GM21723 (cell line): ENCODE data around the gene DAGLA.
"Not testable (repeated sequence)": the region's sequence is repeated elsewhere in the genome, so short reads cannot be mapped to it uniquely, and the experiment has no call there.

Experiments
- ATAC-seq: cut with Tn5 transposase; IDR thresholded peaks from one replicate; pipeline ENCODE4 v1.9.1; 2021; ENCODE audit warnings: mild to moderate bottlenecking, moderate library complexity; ENCODE audit not compliant: unreplicated experiment

The DAGLA gene, protein sequence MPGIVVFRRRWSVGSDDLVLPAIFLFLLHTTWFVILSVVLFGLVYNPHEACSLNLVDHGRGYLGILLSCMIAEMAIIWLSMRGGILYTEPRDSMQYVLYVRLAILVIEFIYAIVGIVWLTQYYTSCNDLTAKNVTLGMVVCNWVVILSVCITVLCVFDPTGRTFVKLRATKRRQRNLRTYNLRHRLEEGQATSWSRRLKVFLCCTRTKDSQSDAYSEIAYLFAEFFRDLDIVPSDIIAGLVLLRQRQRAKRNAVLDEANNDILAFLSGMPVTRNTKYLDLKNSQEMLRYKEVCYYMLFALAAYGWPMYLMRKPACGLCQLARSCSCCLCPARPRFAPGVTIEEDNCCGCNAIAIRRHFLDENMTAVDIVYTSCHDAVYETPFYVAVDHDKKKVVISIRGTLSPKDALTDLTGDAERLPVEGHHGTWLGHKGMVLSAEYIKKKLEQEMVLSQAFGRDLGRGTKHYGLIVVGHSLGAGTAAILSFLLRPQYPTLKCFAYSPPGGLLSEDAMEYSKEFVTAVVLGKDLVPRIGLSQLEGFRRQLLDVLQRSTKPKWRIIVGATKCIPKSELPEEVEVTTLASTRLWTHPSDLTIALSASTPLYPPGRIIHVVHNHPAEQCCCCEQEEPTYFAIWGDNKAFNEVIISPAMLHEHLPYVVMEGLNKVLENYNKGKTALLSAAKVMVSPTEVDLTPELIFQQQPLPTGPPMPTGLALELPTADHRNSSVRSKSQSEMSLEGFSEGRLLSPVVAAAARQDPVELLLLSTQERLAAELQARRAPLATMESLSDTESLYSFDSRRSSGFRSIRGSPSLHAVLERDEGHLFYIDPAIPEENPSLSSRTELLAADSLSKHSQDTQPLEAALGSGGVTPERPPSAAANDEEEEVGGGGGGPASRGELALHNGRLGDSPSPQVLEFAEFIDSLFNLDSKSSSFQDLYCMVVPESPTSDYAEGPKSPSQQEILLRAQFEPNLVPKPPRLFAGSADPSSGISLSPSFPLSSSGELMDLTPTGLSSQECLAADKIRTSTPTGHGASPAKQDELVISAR

DNA sequence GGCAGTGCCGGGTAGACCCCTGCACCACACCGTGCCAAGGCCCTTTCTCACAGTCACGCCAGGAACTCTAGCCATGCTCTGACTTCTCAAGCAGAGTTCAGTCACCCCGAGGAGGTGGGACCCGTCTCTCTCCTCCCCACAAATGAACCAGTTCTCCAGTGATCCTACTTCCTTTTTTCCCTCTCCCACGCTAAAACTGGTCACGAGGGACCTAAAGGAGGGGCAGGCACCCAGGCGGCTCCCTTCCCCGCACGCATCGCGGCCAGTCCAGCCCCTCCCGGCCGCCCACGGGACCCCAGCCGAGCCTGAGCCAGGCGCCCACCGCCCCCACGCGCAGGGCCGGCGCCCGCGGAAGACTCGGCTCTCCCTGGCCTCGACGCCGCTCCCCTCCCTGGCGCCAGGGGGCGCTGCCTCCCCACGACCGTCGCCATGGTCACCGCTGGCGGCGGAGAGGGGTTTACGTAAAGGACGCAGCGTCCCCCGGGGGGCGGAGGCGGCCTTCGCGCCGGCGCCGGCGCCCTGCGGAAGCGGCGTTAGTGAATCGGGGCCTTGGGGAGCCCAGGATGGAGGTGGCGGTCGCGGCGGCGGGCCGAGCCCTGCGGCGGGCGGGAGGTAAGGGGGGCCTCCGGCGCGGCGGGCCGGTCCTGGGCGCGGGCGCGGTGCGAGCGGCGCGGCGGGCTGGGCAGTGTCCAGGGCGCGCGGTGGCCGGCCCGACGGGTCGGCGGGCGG lies at the start of gene DAGLA:
Gene DAGLA, plus strand, starts transcription at position 499 of the 729 bp plus-strand sequence. CDS start 39,765 bp downstream, outside the sequence.
- ATAC-seq, result no peak

DNA sequence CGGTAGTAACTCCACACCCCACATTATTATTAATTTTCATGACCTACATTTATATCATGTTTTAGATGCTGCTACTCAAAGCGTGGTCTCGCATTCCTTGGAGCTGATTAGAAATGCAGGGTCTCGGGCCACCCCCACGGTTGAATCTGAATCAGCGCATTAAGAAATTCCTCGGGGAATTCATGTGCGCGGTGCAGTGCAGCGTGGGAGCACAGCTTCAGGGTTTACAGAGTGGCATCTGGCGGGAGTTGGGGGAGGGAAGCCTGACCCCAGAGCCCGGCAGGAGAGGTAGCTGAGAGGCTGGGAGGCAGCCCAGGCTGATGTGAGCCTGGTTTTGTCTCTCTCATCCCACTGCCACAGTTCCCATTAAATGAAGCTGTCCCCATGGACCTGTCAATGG lies 48.1 kb upstream of the DAGLA start:
- no peak for ATAC-seq

DNA sequence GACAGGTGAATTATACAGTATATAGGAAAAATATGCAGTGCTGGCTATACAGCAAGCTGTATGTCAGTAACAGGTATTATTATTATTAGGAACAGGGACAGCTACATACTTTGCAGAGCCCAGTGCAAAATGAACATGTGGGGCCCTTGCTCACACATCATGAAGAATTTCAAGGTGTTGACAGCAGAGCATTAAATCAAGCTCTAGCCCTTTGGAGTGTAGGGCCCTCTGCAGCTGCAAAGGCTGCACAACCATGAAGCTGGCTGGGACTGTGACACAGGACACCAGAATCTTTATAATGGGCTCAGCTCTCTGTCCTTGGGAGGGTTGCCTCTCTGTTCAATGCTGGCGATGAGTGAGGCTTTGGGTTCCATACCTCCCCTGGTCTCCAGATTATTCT lies 44.9 kb upstream of the DAGLA start:
- ATAC-seq, result no peak

DNA sequence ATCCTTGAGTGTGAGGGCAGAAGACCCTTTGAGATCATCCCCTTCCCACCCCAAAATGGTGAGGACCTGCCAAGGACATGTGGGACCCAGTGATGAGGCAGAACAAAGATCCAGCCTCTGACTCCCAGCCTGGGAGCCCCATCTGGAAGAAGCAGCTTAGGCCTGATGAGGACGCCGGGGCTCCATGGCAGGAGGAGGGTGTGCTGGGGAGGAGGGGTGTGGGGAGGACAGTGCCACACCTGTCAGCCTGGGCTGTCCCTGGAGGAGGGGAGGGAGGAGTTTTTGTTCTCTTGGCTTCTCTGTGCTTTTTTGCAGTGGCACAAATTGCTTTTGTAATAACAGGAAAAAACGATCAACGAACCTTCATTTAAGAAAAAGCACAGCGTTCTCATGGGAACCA lies 44.4 kb upstream of the DAGLA start:
- no peak for ATAC-seq

DNA sequence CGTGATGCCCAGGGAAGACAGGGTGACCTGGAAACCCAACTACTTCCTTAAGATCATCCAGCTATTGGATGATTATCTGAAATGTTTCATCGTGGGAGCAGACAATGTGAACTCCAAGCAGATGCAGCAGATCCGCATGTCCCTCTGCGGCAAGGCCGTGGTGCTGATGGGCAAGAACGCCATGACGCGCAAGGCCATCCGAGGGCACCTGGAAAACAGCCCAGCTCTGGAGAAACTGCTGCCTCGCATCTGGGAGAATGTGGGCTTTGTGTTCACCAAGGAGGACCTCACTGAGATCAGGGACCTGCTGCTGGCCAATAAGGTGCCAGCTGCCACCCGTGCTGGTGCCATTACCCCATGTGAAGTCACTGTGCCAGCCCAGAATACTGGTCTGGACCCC lies 43.5 kb upstream of the DAGLA start:
- no peak for ATAC-seq

DNA sequence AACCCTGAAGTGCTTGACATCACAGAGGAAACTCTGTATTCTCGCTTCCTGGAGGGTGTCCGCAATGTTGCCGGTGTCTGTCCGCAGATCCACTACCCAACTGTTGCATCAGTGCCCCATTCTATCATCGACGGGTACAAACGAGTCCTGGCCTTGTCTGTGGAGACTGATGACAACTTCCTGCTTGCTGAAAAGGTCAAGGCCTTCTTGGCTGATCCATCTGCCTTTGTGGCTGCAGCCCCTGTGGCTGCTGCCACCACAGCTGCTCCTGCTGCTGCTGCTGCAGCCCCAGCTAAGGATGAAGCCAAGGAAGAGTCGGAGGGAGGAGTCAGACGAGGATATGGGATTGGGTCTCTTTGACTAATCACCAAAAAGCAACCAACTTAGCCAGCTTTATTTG lies 42.9 kb upstream of the DAGLA start:
- no peak for ATAC-seq

DNA sequence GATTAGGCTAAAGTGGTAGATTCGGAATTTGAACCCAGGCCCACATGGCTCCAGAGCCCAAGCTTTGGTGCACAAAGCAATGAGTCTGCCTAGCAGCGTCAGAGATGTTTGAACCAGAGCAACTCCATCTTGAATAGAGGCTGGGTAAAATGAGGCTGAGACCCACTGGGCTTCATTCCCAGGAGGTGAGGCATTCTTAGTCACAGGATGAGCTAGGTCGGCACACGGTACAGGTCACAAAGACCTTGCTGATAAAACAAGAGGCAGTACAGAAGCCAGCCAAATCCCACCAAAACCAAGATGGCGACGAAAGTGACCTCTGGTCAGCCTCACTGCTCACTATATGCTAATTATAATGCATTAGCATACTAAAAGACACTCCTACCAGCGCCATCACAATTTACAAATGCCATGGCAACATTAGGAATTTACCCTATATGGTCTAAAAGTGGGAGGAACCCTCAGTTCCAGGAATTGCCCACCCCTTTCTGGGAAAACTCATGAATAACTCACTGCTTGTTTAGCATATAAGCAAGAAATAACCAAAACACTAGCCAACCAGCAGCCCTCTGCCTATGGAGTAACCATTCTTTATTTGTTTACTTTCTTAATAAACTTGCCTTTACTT lies 40.3 kb upstream of the DAGLA start:
- ATAC-seq, result no peak

DNA sequence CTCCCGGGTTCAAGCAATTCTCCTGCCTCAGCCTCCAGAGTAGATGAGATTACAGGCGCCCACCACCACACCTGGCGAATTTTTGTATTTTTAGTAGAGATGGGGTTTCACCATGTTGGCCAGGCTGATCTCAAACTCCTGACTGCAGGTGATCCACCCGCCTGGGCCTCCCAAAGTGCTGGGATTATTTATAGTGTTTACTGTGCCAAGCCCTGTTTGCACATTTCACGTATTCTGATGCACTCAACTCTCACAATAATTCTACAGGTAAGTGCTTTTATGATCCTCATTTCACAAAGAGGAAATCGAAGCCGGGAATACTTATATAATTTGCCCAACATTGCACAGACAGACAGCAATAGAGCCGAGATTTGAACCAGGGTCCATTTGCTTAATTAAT lies 38.0 kb upstream of the DAGLA start:
- no peak for ATAC-seq

DNA sequence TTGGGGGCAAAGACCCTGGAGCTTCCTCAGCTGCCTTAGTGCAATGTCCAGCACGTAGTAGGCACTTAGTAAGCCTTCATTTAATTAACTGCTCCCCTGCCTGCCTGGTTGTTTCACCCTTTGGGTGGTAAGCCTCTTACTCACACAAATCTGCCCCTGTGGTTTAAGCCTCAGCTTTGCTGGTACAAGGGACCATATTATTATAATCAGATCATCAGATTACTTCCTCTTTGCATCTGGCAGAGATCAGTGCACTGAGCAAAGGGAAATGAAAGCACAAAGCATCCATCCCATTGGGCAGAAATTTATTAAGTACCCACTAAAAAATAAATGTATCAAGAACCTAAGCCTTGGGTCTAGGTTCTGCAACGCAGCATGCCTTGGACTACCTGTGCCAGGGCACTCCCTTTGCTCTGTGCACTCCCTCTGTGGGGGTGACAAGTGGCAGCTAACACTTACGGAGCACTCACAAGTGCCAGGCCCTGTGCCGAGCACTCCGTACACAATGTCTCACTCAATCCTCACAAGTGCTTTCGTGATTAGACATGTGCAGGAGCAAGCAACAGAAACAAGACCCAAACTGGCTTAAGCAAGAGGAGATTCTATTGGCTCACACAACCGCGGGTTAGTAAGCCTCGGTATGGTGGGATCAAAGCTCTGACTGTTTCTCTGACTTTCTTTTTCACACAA lies 34.9 kb upstream of the DAGLA start:
- no peak for ATAC-seq

DNA sequence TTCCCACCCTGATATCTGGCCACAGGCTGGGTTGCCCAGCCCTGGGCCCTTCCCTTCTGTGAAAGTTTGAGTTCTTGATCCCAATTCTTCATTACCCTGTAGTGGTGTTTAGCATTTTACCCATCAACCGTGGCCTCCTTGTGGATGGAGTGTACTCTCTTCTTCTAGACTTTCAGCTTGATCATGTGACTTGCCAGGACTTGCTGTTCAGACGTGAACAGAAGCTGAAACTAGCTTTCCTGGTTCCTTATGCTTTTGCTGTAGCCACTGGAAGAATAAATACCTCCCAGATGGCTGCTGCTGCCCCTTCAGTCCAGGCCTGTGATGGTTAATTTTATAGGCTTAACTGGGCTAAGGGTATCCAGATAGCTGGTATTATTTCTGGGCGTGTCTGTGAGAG lies 32.7 kb upstream of the DAGLA start:
- no peak for ATAC-seq

DNA sequence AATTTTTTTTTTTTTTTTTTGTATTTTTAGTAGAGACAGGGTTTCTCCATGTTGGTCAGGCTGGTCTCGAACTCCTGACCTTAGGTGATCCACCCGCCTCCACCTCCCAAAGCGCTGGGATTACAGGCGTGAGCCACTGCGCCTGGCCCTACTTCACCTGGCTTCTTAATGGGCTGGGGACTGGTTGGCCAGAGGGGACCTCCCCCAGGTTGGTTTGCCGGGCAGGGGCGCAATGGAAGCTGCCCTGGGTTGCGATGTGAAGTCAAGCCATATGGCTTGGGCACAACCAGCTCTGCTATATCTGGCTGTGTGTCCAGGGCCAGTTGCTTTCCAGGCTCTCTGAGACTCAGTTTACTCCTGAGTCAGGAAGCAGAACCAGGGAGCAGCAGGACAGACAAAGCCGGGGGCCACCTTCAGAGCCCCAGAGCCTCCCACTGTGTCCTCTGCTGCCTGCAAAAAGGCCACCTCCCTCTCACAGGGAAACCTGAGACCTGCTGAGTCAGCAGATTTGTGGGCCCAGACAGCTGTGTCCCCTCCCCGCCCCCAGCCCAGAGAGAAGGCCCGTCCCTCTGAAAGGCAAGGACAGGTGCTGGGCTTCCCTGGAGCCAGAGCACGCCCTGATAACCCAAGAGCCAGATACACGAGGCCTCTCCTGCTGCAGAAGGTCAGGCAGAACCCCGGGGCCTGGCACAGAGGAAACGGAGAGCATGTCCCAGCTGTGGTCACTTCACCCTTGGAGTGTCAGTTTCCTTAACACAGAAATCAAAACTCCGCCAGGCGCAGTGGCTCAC lies 29.2 kb upstream of the DAGLA start:
- no peak for ATAC-seq

DNA sequence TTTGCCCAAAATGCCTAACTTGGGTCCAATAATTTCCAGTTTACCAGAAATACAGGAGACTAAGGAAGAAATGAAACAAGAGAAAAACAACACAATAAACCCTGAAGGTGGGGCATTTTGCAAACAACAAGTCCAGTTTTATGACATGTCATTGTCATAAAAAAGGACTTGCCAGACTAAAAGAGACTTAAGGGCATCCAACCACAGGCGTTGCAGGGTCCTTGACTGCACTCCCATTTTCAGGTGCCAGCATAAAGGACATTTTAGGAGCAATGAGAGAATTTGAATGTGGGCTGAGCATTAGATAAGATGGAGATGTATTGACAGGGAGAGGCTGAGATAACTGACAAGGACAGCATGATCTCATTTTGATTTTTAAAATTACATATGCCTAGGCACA lies 28.1 kb upstream of the DAGLA start:
- no peak for ATAC-seq

DNA sequence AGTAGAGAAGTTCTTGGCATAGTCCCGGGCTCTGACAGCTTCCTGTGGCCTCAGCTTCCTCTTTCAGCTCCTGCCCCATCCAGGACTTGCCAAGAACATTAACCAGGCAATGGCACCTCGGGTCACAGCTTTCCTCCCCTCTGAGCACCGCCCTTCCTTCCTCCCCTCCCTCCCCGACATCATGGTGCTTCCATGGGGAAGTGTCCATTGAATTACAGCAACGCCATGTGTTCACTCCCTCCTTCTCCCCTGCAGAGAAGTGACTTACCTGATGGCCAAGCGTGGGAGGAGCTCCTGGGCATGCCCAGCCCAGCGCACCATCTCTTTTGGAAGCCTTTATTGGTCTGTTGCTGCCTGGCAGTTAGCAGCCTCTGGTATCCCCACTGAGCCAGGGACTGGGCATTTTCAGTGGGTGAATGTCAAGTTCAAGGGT lies 25.8 kb upstream of the DAGLA start:
- ATAC-seq, result no peak

DNA sequence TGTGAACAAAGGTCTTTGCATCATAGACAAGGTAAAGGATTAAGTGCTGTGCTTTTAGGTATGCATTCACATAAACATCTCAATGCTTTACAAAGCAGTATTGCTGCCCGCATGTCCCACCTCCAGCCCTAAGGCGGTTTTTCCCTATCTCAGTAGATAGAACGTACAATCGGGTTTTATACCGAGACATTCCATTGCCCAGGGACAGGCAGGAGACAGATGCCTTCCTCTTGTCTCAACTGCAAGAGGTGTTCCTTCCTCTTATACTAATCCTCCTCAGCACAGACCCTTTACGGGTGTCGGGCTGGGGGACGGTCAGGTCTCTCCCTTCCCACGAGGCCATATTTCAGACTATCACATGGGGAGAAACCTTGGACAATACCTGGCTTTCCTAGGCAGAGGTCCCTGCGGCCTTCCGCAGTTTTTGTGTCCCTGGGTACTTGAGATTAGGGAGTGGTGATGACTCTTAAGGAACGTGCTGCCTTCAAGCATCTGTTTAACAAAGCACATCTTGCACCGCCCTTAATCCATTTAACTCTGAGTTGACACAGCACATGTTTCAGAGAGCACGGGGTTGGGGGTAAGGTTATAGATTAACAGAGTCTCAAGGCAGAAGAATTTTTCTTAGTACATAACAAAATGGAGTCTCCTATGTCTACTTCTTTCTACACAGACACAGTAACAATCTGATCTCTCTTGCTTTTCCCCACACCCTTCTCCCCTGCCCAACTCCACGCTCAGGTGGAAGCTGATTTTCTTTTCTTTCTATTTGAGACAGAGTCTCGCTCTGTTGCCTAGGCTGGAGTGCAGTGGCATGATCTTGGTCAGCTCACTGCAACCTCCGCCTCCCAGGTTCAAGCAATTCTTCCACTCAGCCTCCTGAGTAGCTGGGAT lies 24.7 kb upstream of the DAGLA start:
- ATAC-seq, result not testable (repeated sequence)

DNA sequence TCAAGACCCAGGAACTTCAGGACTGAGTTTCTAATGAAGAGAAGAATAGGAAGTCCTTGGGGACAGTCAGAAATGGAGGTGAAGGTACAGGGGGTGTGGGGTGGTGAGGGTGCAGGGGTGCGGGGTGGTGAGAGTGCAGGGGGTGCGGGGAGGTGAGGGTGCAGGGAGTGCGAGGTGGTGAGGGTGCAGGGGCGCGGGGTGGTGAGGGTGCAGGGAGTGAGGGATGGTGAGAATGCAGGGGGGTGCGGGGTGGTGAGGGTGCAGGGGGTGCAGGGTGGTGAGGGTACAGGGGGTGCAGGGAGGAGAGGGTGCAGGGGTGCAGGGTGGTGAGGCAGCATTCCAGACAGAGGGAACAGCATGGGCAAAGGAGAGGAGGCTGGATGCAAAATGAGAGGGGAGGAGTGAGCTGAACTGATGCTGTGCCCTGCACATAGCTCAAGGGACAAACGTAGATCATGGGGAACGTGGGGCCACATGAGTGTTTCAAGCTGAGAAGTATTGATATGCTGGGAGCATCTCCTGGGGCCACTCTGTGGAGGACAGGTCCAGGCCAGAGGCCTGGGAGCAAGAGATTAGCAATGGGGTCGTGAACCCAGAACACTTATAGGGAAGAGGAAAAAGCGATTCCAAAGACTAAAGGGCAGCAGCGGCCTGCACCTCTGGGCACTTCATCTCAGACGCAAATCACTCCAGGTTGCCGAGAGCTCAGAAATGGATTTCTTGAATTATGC lies 23.7 kb upstream of the DAGLA start:
- no peak for ATAC-seq

DNA sequence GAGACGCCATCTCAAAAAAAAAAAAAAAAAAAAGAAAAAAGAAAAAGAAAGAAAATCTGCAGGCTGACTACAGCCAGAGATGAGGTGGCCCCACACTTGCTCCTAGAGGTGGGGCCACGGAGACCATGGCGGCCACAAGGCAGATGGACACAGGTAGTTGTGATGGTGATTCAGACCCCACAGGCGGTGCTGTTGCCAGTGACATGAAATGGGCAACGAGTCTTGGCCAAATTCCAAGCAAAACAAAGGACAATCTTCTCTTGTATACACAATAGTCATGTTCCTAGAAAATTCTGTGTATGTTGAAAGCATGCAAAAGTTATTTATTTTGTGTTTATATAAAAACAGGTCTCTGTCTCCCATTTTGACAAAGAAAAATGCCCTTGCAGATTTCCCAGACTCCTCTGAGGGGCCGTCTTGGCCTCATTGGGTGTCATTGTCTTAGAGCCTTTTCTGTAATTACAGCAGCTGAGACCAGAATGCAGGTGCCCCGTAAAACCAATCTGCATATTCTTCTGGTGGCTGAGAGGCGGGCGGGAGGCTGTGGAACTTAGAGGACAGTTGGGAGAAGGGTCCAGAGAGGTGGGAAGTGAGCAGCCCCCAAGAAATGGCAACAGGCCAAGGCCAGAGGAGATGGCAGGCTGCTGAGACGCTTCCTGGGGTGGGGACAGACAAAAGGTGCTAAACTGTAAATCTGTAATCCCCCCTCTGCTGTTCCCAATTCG lies 22.5 kb upstream of the DAGLA start:
- ATAC-seq, result no peak
